Testis (tissue), 3 donors: ENCODE measurements around the gene COQ8A. TPM values are rescaled to one million over a fixed set of nuclear protein-coding genes. Genes with fewer than 3 reads are reported as not detected.

Source experiments
- DNase-seq: peaks from one replicate; pipeline ENCODE4 v3.0.0-alpha.2; 2019
- H3K27ac ChIP-seq, 2 donors: fragments of 200-600 bp; sonication (generic); one replicate each; pipeline ENCODE4 v1.5.1; 2019
- H3K27me3 ChIP-seq: fragments of 200-600 bp; sonication (generic); one replicate; pipeline ENCODE4 v1.5.1; 2019
- H3K36me3 ChIP-seq: fragments of 200-600 bp; sonication (generic); one replicate; pipeline ENCODE4 v1.5.1; 2017; ENCODE audit warnings: low read depth; ENCODE audit errors: missing control alignments
- H3K4me1 ChIP-seq: fragments of 200-600 bp; sonication (generic); one replicate; pipeline ENCODE4 v1.5.1; 2019
- H3K4me3 ChIP-seq, 2 donors: fragments of 200-600 bp; sonication (generic); one replicate each; pipeline ENCODE4 v1.5.1; 2017 to 2019
- H3K9me3 ChIP-seq: fragments of 200-600 bp; sonication (generic); one replicate; pipeline ENCODE4 v1.5.1; 2017
- POLR2A ChIP-seq: fragments of 450-650 bp; IDR thresholded peaks from one replicate; pipeline ENCODE4 v1.6.1; 2017; ENCODE audit warnings: antibody characterized with exemption, mild to moderate bottlenecking, moderate library complexity
- WGBS, 2 donors: methylation state at CpG; one replicate each; pipeline ENCODE4 v1.1.5; 2018; 5-methylcytosine and 5-hydroxymethylcytosine counted together
- intact Hi-C: fragments of 100-400 bp; cut with DNase I; formaldehyde crosslinking; loops from one replicate; pipeline ENCODE4 v1.15.1; 2023; ENCODE audit warnings: low total_unique reads
- polyA plus RNA-seq: library from polyadenylated mRNA; stranded (reverse); fragments of 350-450 nt; fragmentation: Illumina TruSeq; extraction: RNeasy Lipid Tissue Mini Kit (QIAGEN cat#74804); gene quantifications from one replicate; pipeline ENCODE4 v1.2.3, GENCODE V29; 2014; ENCODE audit warnings: low read depth, low replicate concordance; ENCODE audit not compliant: insufficient read depth
- total RNA-seq, 2 donors: library from RNA; depleted of rRNA; stranded (reverse); fragments of >200 nt; gene quantifications; one replicate each; pipeline ENCODE4 v1.2.3, GENCODE V29; 2016
- TF ChIP-seq, protein P1 (sequence below), 3 experiments: fragments of 450-650 bp in 2 of 3; fragments of 200-600 bp in 1 of 3; sonication (generic) in 1 of 3; IDR thresholded peaks; one replicate each; pipeline ENCODE4 v1.5.1; 2016 to 2019; ENCODE audit warnings: antibody characterized with exemption in 3 of 3, mild to moderate bottlenecking in 2 of 3, moderate library complexity in 1 of 3

The COQ8A gene
- total and polyA plus RNA-seq, 3 donors from 2014 or later: 34.4 to 46.8 (median 39.2) TPM

DNA sequence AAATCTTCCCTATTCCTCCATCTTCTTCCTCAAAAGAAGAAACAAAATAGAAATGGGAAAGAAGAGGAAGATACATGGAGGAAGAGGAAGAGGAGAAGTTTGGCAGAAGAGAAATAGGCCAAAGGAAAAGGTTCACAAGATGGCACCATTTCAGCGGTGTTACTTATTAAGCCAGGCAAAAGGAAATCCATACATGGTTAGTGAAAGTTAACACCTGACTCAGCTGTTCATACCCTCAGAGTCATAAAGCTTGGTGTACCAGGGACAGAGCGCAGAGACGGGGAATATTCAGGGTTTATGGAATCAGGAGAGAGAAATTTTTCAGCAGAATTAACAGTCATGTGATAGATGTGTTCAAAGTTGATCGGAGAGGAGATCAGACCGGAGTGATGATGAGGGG lies 70.6 kb downstream of the COQ8A start:
- intact Hi-C loops: no loop called here
- no peak for DNase-seq
- Histone ChIP-seq H3K9me3 (no peaks in the 10 kb centered on the region), H3K4me1 (no peaks in the 10 kb centered on the region), H3K36me3 (no peaks in the 10 kb centered on the region), H3K27me3 (no peaks in the 10 kb centered on the region), H3K27ac (no peak overlapping the region), H3K4me3 (no peak overlapping the region)
- TF ChIP-seq, protein P1, sequence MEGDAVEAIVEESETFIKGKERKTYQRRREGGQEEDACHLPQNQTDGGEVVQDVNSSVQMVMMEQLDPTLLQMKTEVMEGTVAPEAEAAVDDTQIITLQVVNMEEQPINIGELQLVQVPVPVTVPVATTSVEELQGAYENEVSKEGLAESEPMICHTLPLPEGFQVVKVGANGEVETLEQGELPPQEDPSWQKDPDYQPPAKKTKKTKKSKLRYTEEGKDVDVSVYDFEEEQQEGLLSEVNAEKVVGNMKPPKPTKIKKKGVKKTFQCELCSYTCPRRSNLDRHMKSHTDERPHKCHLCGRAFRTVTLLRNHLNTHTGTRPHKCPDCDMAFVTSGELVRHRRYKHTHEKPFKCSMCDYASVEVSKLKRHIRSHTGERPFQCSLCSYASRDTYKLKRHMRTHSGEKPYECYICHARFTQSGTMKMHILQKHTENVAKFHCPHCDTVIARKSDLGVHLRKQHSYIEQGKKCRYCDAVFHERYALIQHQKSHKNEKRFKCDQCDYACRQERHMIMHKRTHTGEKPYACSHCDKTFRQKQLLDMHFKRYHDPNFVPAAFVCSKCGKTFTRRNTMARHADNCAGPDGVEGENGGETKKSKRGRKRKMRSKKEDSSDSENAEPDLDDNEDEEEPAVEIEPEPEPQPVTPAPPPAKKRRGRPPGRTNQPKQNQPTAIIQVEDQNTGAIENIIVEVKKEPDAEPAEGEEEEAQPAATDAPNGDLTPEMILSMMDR (IDR thresholded peaks at IDR 0.05): no peak
- TF ChIP-seq POLR2A: no peak
- 97 to 99% methylated on average over 5 of the region's 5 CpGs for WGBS, 2 donors

DNA sequence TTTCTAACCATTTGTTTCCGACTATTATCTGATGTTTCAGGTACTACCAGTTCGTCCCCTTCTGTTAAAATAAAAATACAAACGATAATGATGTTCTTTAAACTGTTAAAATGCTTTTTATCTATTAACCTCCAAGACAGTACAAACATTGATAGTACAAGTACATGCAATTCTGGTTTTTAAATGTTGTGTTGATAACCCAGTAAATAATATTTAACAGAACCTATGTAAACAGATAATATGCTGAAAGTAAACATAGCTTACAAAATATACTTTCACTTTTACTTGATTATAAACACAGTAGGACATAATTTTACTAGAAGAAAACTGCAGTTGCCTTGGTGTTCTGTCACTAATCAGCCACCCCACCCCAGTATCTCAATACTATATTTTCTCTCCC lies 76.9 kb downstream of the COQ8A start:
- no peak for TF ChIP-seq POLR2A
- TF ChIP-seq, protein P1 (IDR thresholded peaks at IDR 0.05): no peak
- intact Hi-C loops: no loop called here
- peak overlapping the region in 1 of 2 donors; percentile 39 for H3K27ac ChIP-seq
- no peaks in the 10 kb centered on the region for H3K27me3 ChIP-seq
- H3K4me1 ChIP-seq: no peaks in the 10 kb centered on the region
- H3K36me3 ChIP-seq: no peaks in the 10 kb centered on the region
- no peak for DNase-seq
- WGBS, 2 donors: 65 to 75% methylated on average over 3 of the region's 3 CpGs
- H3K9me3 ChIP-seq: no peaks in the 10 kb centered on the region
- H3K4me3 ChIP-seq: no peak overlapping the region

DNA sequence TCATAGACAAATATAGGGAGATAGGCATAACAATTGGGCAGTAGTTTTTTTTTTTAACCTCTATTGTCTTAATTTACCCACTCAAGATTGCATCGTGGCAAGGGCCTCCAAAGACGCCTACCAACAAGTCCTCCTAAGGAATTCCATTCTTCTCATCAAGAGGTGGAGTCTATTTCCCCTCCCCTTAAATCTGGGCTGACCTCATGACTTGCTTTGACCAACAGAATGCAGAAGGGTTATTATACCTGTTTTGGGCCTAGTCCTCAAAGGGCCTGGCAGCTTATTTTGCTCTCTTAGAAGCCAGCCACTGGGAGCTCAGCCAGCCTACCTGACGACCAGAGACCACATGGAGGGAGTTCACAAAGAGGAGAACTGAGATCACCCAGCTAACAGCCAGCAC lies 92.3 kb downstream of the COQ8A start:
- H3K36me3 ChIP-seq: no peaks in the 10 kb centered on the region
- 86 to 94% methylated on average over 3 of the region's 3 CpGs for WGBS, 2 donors
- no peak for TF ChIP-seq POLR2A
- TF ChIP-seq, protein P1 (IDR thresholded peaks at IDR 0.05): no peak

DNA sequence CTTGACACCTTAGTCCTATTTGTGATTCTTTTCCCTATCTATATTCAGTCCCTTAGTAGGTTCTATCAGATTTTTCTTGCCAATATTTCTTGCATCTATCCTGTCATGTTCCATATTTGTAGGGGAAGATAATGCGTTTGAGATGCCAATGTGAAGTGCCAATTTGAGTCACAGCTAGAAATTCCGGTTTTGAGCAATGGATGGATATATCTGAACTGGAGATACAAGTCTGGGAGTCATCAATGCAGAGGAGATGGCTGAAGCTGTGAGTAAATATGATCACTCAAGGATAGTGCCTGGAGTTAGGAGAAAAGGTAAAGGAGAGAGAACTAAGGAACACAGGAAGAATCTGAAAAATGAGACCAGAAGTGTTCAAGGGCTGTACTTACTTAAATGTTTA lies 93.8 kb downstream of the COQ8A start:
- no peak overlapping the region for H3K27ac ChIP-seq
- H3K9me3 ChIP-seq: no peaks in the 10 kb centered on the region
- intact Hi-C loops: no loop called here
- DNase-seq: no peak
- H3K27me3 ChIP-seq: no peaks in the 10 kb centered on the region
- 97 to 100% methylated on average over 2 of the region's 2 CpGs for WGBS, 2 donors
- no peaks in the 10 kb centered on the region for H3K36me3 ChIP-seq
- TF ChIP-seq, protein P1 (IDR thresholded peaks at IDR 0.05): no peak
- TF ChIP-seq POLR2A: no peak
- no peak overlapping the region for H3K4me3 ChIP-seq
- H3K4me1 ChIP-seq: no peaks in the 10 kb centered on the region

More for the DNA sequence above, 92.3 kb downstream of the COQ8A start:
- Histone ChIP-seq H3K27me3 (no peaks in the 10 kb centered on the region), H3K27ac (no peak overlapping the region), H3K4me1 (no peaks in the 10 kb centered on the region), H3K9me3 (no peaks in the 10 kb centered on the region), H3K4me3 (no peak overlapping the region)
- no peak for DNase-seq
- intact Hi-C loops: no loop called here

DNA sequence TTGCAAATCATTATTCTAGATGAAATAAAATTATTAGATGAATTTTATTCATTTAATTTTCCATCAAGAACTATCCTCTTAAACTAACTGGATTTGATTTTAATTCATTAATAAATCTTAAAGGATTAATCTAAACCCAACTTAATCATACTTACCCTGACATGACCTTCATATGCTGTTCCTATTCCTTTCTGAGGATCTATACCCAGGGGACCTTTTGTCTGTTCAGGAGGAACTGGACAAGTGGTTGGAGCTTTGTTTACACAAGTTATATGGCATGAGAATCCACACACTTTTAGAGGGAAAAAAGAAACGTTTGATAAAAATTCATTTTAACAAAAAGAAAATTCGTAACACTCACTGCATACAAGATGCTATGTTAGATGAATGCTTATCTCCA lies 95.2 kb downstream of the COQ8A start:
- Histone ChIP-seq H3K27me3 (no peaks in the 10 kb centered on the region), H3K4me1 (no peaks in the 10 kb centered on the region), H3K9me3 (no peaks in the 10 kb centered on the region), H3K4me3 (no peak overlapping the region), H3K36me3 (no peaks in the 10 kb centered on the region), H3K27ac (no peak overlapping the region)
- 71 to 75% methylated on average over 2 of the region's 2 CpGs for WGBS, 2 donors
- intact Hi-C loops: no loop called here
- TF ChIP-seq, protein P1 (IDR thresholded peaks at IDR 0.05): no peak
- no peak for TF ChIP-seq POLR2A
- no peak for DNase-seq
